Measurements from ENCODE around the gene GRIP2. TPM values are rescaled to one million over a fixed set of nuclear protein-coding genes. Genes with fewer than 3 reads are reported as not detected.

Gene GRIP2
- total RNA-seq, 1 experiment from 2014 or later, result not detected

- no peak for DNase-seq (ENCODE audit: low spot score)
These were observed 779 bp downstream of the GRIP2 start for GRCh38 chr3:14539384-14539741.

GRCh38 chr3:14538451-14539088 is 1.6 kb downstream of the GRIP2 start:
- no peak for DNase-seq (ENCODE audit: low spot score)

- DNase-seq (ENCODE audit: low spot score), result peak; percentile 23
These were observed 2.3 kb downstream of the GRIP2 start for GRCh38 chr3:14537590-14538450.

GRCh38 chr3:14536837-14537589 is 3.1 kb downstream of the GRIP2 start:
- DNase-seq (ENCODE audit: low spot score), result no peak

GRCh38 chr3:14536055-14536815 is 3.9 kb downstream of the GRIP2 start:
- DNase-seq (ENCODE audit: low spot score), result no peak

GRCh38 chr3:14535616-14536015 is 4.5 kb downstream of the GRIP2 start:
- DNase-seq (ENCODE audit: low spot score), result no peak

- no peak for DNase-seq (ENCODE audit: low spot score)
These were observed 5.5 kb downstream of the GRIP2 start for GRCh38 chr3:14534516-14535191.

GRCh38 chr3:14533457-14533958 is 6.6 kb downstream of the GRIP2 start:
- no peak for DNase-seq (ENCODE audit: low spot score)

GRCh38 chr3:14532691-14533456 is 7.3 kb downstream of the GRIP2 start:
- peak; percentile 51 for DNase-seq (ENCODE audit: low spot score)

GRCh38 chr3:14531856-14532395 is 8.2 kb downstream of the GRIP2 start:
- no peak for DNase-seq (ENCODE audit: low spot score)

GRCh38 chr3:14528081-14528480 is 12.1 kb downstream of the GRIP2 start:
- no peak for DNase-seq (ENCODE audit: low spot score)

- no peak for DNase-seq (ENCODE audit: low spot score)
These were observed 14.2 kb downstream of the GRIP2 start for GRCh38 chr3:14525685-14526631.

GRCh38 chr3:14524920-14525660 is 15.1 kb downstream of the GRIP2 start:
- DNase-seq (ENCODE audit: low spot score), result no peak

GRCh38 chr3:14524311-14524711 is 15.8 kb downstream of the GRIP2 start:
- no peak for DNase-seq (ENCODE audit: low spot score)

- DNase-seq (ENCODE audit: low spot score), result no peak
These were observed 16.4 kb downstream of the GRIP2 start for GRCh38 chr3:14523792-14524191.

- DNase-seq (ENCODE audit: low spot score), result no peak
These were observed 17.4 kb downstream of the GRIP2 start for GRCh38 chr3:14522768-14523167.

- no peak for DNase-seq (ENCODE audit: low spot score)
These were observed 17.9 kb downstream of the GRIP2 start for GRCh38 chr3:14522129-14522691.

- no peak for DNase-seq (ENCODE audit: low spot score)
These were observed 18.5 kb downstream of the GRIP2 start for GRCh38 chr3:14521611-14522010.
